Endothelial cell of umbilical vein (primary cell): ENCODE measurements around the gene USP40. TPM values are rescaled to one million over a fixed set of nuclear protein-coding genes. Genes with fewer than 3 reads are reported as not detected.

Experiments used
- BruUV-seq: library from RNA; stranded (reverse); fragments of 400-500 nt; replicated peaks from 2 replicates; lab custom pipeline; 2021; lab: Mats Ljungman, UMichigan
- CTCF ChIA-PET: fragments of 300-600, 350-600 bp; sonication (Branson Sonifier 250); formaldehyde crosslinking; loops from one replicate; lab custom pipeline; 2021; ENCODE audit warnings: antibody characterized with exemption, inconsistent platforms; lab: Charles Lee
- POLR2A ChIA-PET: fragments of 300-600, 350-600 bp; sonication (Branson Sonifier 250); formaldehyde crosslinking; loops from one replicate; lab custom pipeline; 2021; ENCODE audit warnings: antibody characterized with exemption, inconsistent platforms; lab: Charles Lee
- DNase-seq: peaks from one replicate; pipeline ENCODE4 v3.0.0-alpha.2; 2011; ENCODE audit warnings: low read depth, low spot score
- FAIRE-seq: peaks from 2 replicates; lab custom pipeline; 2011; peaks lifted over from hg19 to GRCh38; lab: Jason Lieb, UNC
- H2AFZ ChIP-seq: 2 replicates; pipeline ENCODE4 v1.6.0; 2012; ENCODE audit warnings: low read depth, low read length, control low read depth, inconsistent platforms
- H3K27ac ChIP-seq: 2 replicates; pipeline ENCODE4 v1.5.1; 2011; ENCODE audit warnings: low read depth, mild to moderate bottlenecking, control low read depth, low read length, moderate library complexity; ENCODE audit not compliant: insufficient read depth
- H3K27me3 ChIP-seq, 2 experiments: 2 replicates each; pipeline versions ENCODE4 v1.6.0 to v1.6.1; 2011; ENCODE audit warnings: low read length in 2 of 2, mixed read lengths in 1 of 2; ENCODE audit not compliant: control insufficient read depth in 2 of 2, insufficient read depth in 2 of 2
- H3K36me3 ChIP-seq, 2 experiments: 2 replicates in 1 of 2; 3 replicates in 1 of 2; pipeline ENCODE4 v1.5.1; 2011; ENCODE audit warnings: low read length in 2 of 2, mild to moderate bottlenecking in 1 of 2, moderate library complexity in 1 of 2; ENCODE audit not compliant: control insufficient read depth in 2 of 2, insufficient read depth in 2 of 2; ENCODE audit errors: extremely low read depth in 1 of 2
- H3K4me1 ChIP-seq: 3 replicates; pipeline ENCODE4 v1.5.1; 2011; ENCODE audit warnings: mild to moderate bottlenecking, low read length; ENCODE audit not compliant: control insufficient read depth, insufficient read depth; ENCODE audit errors: extremely low read depth
- H3K4me2 ChIP-seq: 2 replicates; pipeline ENCODE4 v1.6.1; 2011; ENCODE audit warnings: low read length, control low read depth, mixed read lengths; ENCODE audit not compliant: insufficient read depth
- H3K4me3 ChIP-seq, 3 experiments: fragments of 200-600 bp in 1 of 3; sonication (generic), shearing (Covaris generic) in 1 of 3; replicated peaks in 1 of 3; 2 replicates each; pipeline ENCODE4 v1.5.1; 2011 to 2016; ENCODE audit warnings: control low read depth in 3 of 3, low read length in 3 of 3, mild to moderate bottlenecking in 2 of 3, inconsistent platforms in 1 of 3, low read depth in 1 of 3, moderate library complexity in 1 of 3; ENCODE audit not compliant: insufficient read depth in 1 of 3
- H3K79me2 ChIP-seq: 2 replicates; pipeline ENCODE4 v1.6.0; 2012; ENCODE audit warnings: low read length, inconsistent platforms; ENCODE audit not compliant: control insufficient read depth, insufficient read depth
- H3K9ac ChIP-seq: replicated peaks from 2 replicates; pipeline ENCODE3; 2011; ENCODE audit warnings: low read length, control low read depth; ENCODE audit not compliant: insufficient read depth; ENCODE audit errors: extremely low read depth
- H3K9me1 ChIP-seq: replicated peaks from 3 replicates; pipeline ENCODE4 v1.6.0; 2011; ENCODE audit warnings: mild to moderate bottlenecking, low read length; ENCODE audit not compliant: control insufficient read depth, insufficient read depth; ENCODE audit errors: extremely low read depth
- H3K9me3 ChIP-seq: replicated peaks from 2 replicates; pipeline ENCODE4 v1.5.1; 2012; ENCODE audit warnings: low read length, inconsistent platforms; ENCODE audit not compliant: control insufficient read depth, insufficient read depth
- H4K20me1 ChIP-seq: replicated peaks from 2 replicates; pipeline ENCODE3; 2011; ENCODE audit warnings: mild to moderate bottlenecking, low read length; ENCODE audit not compliant: control insufficient read depth, insufficient read depth; ENCODE audit errors: extremely low read depth
- CTCF ChIP-seq, 2 donors: IDR thresholded peaks; 1 replicate in 1 of 2; 2 replicates in 1 of 2; pipeline ENCODE4 v1.5.1; 2011; ENCODE audit warnings: low read length in 2 of 2, mild to moderate bottlenecking in 2 of 2, moderate library complexity in 2 of 2, control low read depth in 1 of 2, inconsistent platforms in 1 of 2, low read depth in 1 of 2; ENCODE audit not compliant: insufficient read depth in 1 of 2; ENCODE audit errors: extremely low read depth in 1 of 2
- EZH2 ChIP-seq: IDR thresholded peaks from 2 replicates; pipeline ENCODE4 v1.6.1; 2012; ENCODE audit warnings: borderline replicate concordance, low read depth, mild to moderate bottlenecking, moderate library complexity, low read length, inconsistent platforms; ENCODE audit not compliant: severe bottlenecking
- FOS ChIP-seq: IDR thresholded peaks from 2 replicates; pipeline ENCODE4 v1.6.1; 2011; ENCODE audit warnings: mild to moderate bottlenecking, low read length, moderate library complexity, borderline replicate concordance; ENCODE audit not compliant: insufficient read depth
- JUN ChIP-seq: IDR thresholded peaks from 2 replicates; pipeline ENCODE4 v1.6.1; 2011; ENCODE audit warnings: borderline replicate concordance, low read depth; ENCODE audit not compliant: insufficient read length, insufficient read depth
- MAX ChIP-seq: IDR thresholded peaks from 2 replicates; pipeline ENCODE4 v1.6.1; 2011; ENCODE audit not compliant: insufficient read depth, insufficient read length
- MYC ChIP-seq: IDR thresholded peaks from one replicate; pipeline ENCODE4 v1.6.1; 2011; ENCODE audit warnings: mild to moderate bottlenecking, low read depth, low read length
- dilution Hi-C: fragments of 300-500 bp; cut with MboI; formaldehyde crosslinking; loops from one replicate; pipeline ENCODE4 v1.15.0; 2019; ENCODE audit warnings: low sequenced_read_pairs; ENCODE audit not compliant: extremely low pct_ligation_motif_present
- intact Hi-C: fragments of 100-400 bp; cut with micrococcal nuclease; formaldehyde crosslinking; loops from one replicate; pipeline ENCODE4 v1.10.0; 2022
- polyA plus RNA-seq, 4 experiments: library from polyadenylated mRNA; depleted of rRNA in 3 of 4; stranded (reverse) in 3 of 4; unstranded in 1 of 4; fragments of >200 nt; gene quantifications; 2 replicates each; pipeline versions ENCODE4 v1.2.1 to v1.2.3, GENCODE V29; 2011 to 2012; ENCODE audit warnings: missing spikeins in 1 of 4
- total RNA-seq: library from RNA; stranded (reverse); gene quantifications from 2 replicates; pipeline ENCODE4 v1.2.3, GENCODE V29; 2021

Gene USP40
- total and polyA plus RNA-seq, 2 donors (not counting 3 experiments of a cell fraction or from before 2014, with no cell fraction given): 32.2 to 32.5 TPM

- H3K9me1 ChIP-seq: no peaks in the 10 kb centered on the region
- no peak overlapping the region for H3K27ac ChIP-seq
- no peaks in the 10 kb centered on the region for H4K20me1 ChIP-seq
- no peaks in the 10 kb centered on the region for H3K27me3 ChIP-seq
- H3K4me2 ChIP-seq: no peak overlapping the region
- POLR2A ChIA-PET: no interaction called here
- H2AFZ ChIP-seq: no peak overlapping the region
- dilution Hi-C loops: no loop called here
- no peaks in the 10 kb centered on the region for H3K79me2 ChIP-seq
- BruUV-seq: no TSS peak
- DNase-seq (no peak), FAIRE-seq (no peak)
- no peaks in the 10 kb centered on the region for H3K9me3 ChIP-seq
- TF ChIP-seq EZH2: no peak
- no peak for TF ChIP-seq JUN
- no peak for TF ChIP-seq MYC
- TF ChIP-seq FOS: no peak
- no peak for TF ChIP-seq CTCF (IDR thresholded peaks at IDR 0.05; ENCODE audit: extremely low read depth in 1 of 2, insufficient read depth in 1 of 2, low read depth in 1 of 2, low read length in 2 of 2)
- no peak for TF ChIP-seq MAX
- peaks cover 0 to 11% of the 10 kb centered on the region in 2 experiments for H3K36me3 ChIP-seq
- intact Hi-C loops: no loop called here
- CTCF ChIA-PET: interaction anchor here (1.2 to 3.6 kb wide), 2 partner anchors 9 to 14 kb away, joined by 4 to 16 read pairs; no protein-coding TSS in a partner anchor
- H3K4me1 ChIP-seq: no peaks in the 10 kb centered on the region
- H3K4me3 ChIP-seq: no peak overlapping the region
- H3K9ac ChIP-seq: no peak overlapping the region
Measured at GRCh38 chr2:233457356-233457755, 109.2 kb downstream of the USP40 start.
